Measurements from ENCODE around the gene GNAI3.

The GNAI3 gene

DNA sequence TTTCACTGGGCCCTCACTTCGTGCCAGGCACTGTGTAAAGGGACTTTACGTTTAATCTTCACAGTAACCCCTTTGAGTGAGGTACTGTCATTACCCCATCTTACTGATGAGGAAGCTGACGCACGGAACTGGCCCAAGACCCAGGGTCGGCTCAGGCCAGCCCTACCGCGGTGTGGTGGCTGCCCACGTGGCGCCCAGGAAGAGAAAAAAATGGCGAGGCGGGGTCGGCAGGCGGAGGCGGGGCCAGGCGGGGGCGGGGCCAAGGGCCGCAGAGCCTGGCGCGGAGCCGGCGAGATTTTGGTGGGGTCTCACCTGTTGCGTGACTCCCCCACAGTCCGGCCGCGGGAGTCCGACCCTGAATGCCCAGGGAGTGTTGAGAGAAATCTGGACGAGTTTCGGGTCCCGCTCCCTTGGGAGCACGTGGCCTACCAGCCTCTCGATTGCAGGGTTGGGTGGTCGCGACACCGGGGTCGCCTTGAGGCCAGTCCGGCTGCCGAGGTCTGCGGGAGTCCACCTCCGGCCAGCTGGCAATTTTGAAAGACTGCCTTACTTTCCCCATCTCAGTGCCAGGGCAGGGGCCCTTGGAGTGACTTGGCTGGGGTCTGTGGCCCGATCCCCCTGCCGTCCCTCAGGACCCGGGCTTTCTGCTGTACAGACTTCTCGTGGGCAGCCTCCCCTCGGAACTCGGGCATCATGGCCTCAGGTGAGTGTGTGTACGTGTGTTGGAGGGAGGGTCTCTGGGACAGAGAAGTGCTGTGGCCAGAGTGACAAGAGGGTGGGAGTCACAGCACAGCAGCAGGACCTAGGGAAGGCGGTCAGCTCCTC is 71.4 kb downstream of the GNAI3 start, which contains the start of the genes AMPD2 and GNAT2 (continued):
- TF ChIP-seq, protein P1, sequence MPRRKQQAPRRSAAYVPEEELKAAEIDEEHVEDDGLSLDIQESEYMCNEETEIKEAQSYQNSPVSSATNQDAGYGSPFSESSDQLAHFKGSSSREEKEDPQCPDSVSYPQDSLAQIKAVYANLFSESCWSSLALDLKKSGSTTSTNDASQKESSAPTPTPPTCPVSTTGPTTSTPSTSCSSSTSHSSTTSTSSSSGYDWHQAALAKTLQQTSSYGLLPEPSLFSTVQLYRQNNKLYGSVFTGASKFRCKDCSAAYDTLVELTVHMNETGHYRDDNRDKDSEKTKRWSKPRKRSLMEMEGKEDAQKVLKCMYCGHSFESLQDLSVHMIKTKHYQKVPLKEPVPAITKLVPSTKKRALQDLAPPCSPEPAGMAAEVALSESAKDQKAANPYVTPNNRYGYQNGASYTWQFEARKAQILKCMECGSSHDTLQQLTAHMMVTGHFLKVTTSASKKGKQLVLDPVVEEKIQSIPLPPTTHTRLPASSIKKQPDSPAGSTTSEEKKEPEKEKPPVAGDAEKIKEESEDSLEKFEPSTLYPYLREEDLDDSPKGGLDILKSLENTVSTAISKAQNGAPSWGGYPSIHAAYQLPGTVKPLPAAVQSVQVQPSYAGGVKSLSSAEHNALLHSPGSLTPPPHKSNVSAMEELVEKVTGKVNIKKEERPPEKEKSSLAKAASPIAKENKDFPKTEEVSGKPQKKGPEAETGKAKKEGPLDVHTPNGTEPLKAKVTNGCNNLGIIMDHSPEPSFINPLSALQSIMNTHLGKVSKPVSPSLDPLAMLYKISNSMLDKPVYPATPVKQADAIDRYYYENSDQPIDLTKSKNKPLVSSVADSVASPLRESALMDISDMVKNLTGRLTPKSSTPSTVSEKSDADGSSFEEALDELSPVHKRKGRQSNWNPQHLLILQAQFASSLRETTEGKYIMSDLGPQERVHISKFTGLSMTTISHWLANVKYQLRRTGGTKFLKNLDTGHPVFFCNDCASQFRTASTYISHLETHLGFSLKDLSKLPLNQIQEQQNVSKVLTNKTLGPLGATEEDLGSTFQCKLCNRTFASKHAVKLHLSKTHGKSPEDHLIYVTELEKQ (tag by site-specific recombination; IDR thresholded peaks at IDR 0.05; ENCODE audit: borderline replicate concordance), result no peak
- TF ChIP-seq ZNF350 (tag by site-specific recombination; IDR thresholded peaks at IDR 0.05), result no peak
- no peak for TF ChIP-seq ZNF549 (tag by site-specific recombination; IDR thresholded peaks at IDR 0.05)
- no peak for TF ChIP-seq ZNF354C (tag by site-specific recombination; IDR thresholded peaks at IDR 0.05; ENCODE audit: borderline replicate concordance, low read depth)
- no peak for TF ChIP-seq ZNF426 (tag by site-specific recombination; IDR thresholded peaks at IDR 0.05)
- peak; percentile 66; the same call in 1 of the 2 replicates for TF ChIP-seq ZNF341 (tag by site-specific recombination; IDR thresholded peaks at IDR 0.05; ENCODE audit: low read depth)
- TF ChIP-seq ZFHX2 (tag by site-specific recombination; conservative IDR thresholded peaks at IDR 0.05), result no peak; the same call in none of the 2 replicates
- TF ChIP-seq, protein P2, sequence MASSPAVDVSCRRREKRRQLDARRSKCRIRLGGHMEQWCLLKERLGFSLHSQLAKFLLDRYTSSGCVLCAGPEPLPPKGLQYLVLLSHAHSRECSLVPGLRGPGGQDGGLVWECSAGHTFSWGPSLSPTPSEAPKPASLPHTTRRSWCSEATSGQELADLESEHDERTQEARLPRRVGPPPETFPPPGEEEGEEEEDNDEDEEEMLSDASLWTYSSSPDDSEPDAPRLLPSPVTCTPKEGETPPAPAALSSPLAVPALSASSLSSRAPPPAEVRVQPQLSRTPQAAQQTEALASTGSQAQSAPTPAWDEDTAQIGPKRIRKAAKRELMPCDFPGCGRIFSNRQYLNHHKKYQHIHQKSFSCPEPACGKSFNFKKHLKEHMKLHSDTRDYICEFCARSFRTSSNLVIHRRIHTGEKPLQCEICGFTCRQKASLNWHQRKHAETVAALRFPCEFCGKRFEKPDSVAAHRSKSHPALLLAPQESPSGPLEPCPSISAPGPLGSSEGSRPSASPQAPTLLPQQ (tag by site-specific recombination; IDR thresholded peaks at IDR 0.05), result peak; percentile 60; the same call in 1 of the 2 replicates
- peak; percentile 68 for TF ChIP-seq KLF8 (tag by site-specific recombination; IDR thresholded peaks at IDR 0.05)
- TF ChIP-seq ZNF211 (tag by site-specific recombination; IDR thresholded peaks at IDR 0.05; ENCODE audit: low read depth), result no peak
- TF ChIP-seq ZNF701 (tag by site-specific recombination; IDR thresholded peaks at IDR 0.05), result no peak
- TF ChIP-seq, protein P3, sequence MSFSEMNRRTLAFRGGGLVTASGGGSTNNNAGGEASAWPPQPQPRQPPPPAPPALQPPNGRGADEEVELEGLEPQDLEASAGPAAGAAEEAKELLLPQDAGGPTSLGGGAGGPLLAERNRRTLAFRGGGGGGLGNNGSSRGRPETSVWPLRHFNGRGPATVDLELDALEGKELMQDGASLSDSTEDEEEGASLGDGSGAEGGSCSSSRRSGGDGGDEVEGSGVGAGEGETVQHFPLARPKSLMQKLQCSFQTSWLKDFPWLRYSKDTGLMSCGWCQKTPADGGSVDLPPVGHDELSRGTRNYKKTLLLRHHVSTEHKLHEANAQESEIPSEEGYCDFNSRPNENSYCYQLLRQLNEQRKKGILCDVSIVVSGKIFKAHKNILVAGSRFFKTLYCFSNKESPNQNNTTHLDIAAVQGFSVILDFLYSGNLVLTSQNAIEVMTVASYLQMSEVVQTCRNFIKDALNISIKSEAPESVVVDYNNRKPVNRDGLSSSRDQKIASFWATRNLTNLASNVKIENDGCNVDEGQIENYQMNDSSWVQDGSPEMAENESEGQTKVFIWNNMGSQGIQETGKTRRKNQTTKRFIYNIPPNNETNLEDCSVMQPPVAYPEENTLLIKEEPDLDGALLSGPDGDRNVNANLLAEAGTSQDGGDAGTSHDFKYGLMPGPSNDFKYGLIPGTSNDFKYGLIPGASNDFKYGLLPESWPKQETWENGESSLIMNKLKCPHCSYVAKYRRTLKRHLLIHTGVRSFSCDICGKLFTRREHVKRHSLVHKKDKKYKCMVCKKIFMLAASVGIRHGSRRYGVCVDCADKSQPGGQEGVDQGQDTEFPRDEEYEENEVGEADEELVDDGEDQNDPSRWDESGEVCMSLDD (tag by site-specific recombination; IDR thresholded peaks at IDR 0.05), result no peak
- TF ChIP-seq GLI2 (tag by site-specific recombination; IDR thresholded peaks at IDR 0.05; ENCODE audit: borderline replicate concordance, low read depth), result no peak
- TF ChIP-seq, protein P4, sequence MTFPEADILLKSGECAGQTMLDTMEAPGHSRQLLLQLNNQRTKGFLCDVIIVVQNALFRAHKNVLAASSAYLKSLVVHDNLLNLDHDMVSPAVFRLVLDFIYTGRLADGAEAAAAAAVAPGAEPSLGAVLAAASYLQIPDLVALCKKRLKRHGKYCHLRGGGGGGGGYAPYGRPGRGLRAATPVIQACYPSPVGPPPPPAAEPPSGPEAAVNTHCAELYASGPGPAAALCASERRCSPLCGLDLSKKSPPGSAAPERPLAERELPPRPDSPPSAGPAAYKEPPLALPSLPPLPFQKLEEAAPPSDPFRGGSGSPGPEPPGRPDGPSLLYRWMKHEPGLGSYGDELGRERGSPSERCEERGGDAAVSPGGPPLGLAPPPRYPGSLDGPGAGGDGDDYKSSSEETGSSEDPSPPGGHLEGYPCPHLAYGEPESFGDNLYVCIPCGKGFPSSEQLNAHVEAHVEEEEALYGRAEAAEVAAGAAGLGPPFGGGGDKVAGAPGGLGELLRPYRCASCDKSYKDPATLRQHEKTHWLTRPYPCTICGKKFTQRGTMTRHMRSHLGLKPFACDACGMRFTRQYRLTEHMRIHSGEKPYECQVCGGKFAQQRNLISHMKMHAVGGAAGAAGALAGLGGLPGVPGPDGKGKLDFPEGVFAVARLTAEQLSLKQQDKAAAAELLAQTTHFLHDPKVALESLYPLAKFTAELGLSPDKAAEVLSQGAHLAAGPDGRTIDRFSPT (tag by site-specific recombination; IDR thresholded peaks at IDR 0.05), result 0 out of 2 replicates have a peak, but pooled peaks have one; percentile 49
- peak; percentile 67; the same call in 1 of the 2 replicates for TF ChIP-seq ZNF777 (tag by site-specific recombination; IDR thresholded peaks at IDR 0.05; ENCODE audit: borderline replicate concordance)
- TF ChIP-seq ZNF560 (tag by site-specific recombination; IDR thresholded peaks at IDR 0.05; ENCODE audit: borderline replicate concordance), result no peak
- no peak for TF ChIP-seq ZNF621 (tag by site-specific recombination; IDR thresholded peaks at IDR 0.05)
- no peak for TF ChIP-seq ZNF19 (tag by site-specific recombination; IDR thresholded peaks at IDR 0.05; ENCODE audit: low read depth)
- no peak for TF ChIP-seq ZNF274 (IDR thresholded peaks at IDR 0.05; ENCODE audit: low read length)
- TF ChIP-seq ZNF274 (tag by site-specific recombination; IDR thresholded peaks at IDR 0.05; ENCODE audit: borderline replicate concordance), result no peak
- TF ChIP-seq, protein P5, sequence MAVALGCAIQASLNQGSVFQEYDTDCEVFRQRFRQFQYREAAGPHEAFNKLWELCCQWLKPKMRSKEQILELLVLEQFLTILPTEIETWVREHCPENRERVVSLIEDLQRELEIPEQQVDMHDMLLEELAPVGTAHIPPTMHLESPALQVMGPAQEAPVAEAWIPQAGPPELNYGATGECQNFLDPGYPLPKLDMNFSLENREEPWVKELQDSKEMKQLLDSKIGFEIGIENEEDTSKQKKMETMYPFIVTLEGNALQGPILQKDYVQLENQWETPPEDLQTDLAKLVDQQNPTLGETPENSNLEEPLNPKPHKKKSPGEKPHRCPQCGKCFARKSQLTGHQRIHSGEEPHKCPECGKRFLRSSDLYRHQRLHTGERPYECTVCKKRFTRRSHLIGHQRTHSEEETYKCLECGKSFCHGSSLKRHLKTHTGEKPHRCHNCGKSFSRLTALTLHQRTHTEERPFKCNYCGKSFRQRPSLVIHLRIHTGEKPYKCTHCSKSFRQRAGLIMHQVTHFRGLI (tag by site-specific recombination; IDR thresholded peaks at IDR 0.05), result peak; percentile 76
- TF ChIP-seq ZNF768 (tag by site-specific recombination; IDR thresholded peaks at IDR 0.05), result no peak
- TF ChIP-seq, protein P6, sequence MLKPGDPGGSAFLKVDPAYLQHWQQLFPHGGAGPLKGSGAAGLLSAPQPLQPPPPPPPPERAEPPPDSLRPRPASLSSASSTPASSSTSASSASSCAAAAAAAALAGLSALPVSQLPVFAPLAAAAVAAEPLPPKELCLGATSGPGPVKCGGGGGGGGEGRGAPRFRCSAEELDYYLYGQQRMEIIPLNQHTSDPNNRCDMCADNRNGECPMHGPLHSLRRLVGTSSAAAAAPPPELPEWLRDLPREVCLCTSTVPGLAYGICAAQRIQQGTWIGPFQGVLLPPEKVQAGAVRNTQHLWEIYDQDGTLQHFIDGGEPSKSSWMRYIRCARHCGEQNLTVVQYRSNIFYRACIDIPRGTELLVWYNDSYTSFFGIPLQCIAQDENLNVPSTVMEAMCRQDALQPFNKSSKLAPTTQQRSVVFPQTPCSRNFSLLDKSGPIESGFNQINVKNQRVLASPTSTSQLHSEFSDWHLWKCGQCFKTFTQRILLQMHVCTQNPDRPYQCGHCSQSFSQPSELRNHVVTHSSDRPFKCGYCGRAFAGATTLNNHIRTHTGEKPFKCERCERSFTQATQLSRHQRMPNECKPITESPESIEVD (tag by site-specific recombination; IDR thresholded peaks at IDR 0.05), result no peak
- no peak for TF ChIP-seq ZNF404 (tag by site-specific recombination; IDR thresholded peaks at IDR 0.05)
